Psoas muscle (tissue), 8 donors: ENCODE results near the gene SCAF4. TPM values are rescaled to one million over a fixed set of nuclear protein-coding genes. Genes with fewer than 3 reads are reported as not detected.

Experiments
- ATAC-seq, 4 donors: fragments of 200-7000 bp; cut with Tn5 transposase; one replicate each; pipeline ENCODE4 v1.9.1; 2020; ENCODE audit warnings: moderate library complexity in 3 of 4, mild to moderate bottlenecking in 2 of 4
- DNase-seq, 2 donors: peaks; one replicate each; pipeline ENCODE4 v3.0.0-alpha.2; 2020
- H3K27ac ChIP-seq: fragments of 200-600 bp; one replicate; pipeline ENCODE4 v1.8.0; 2022
- H3K27me3 ChIP-seq, 3 donors: fragments of 200-600 bp in 1 of 3; one replicate each; pipeline versions ENCODE4 v1.6.1 to v1.8.0; 2013 to 2022; ENCODE audit warnings: low read length in 2 of 3, mild to moderate bottlenecking in 2 of 3, moderate library complexity in 1 of 3; ENCODE audit not compliant: insufficient read depth in 3 of 3
- H3K36me3 ChIP-seq, 2 donors: fragments of 200-600 bp in 1 of 2; one replicate each; pipeline versions ENCODE4 v1.6.1 to v1.8.0; 2013 to 2022; ENCODE audit warnings: low read depth in 1 of 2, mild to moderate bottlenecking in 1 of 2, moderate library complexity in 1 of 2; ENCODE audit not compliant: insufficient read depth in 1 of 2
- H3K4me1 ChIP-seq: fragments of 200-600 bp; one replicate; pipeline ENCODE4 v1.8.0; 2022
- H3K4me3 ChIP-seq: fragments of 200-600 bp; one replicate; pipeline ENCODE4 v1.8.0; 2022; ENCODE audit warnings: mild to moderate bottlenecking
- H3K9me3 ChIP-seq: fragments of 200-600 bp; one replicate; pipeline ENCODE4 v1.8.0; 2022
- CTCF ChIP-seq: fragments of 200-600 bp; IDR thresholded peaks from one replicate; pipeline ENCODE4 v1.8.0; 2022; ENCODE audit warnings: antibody characterized with exemption
- WGBS, 3 donors: extraction: QIAGEN DNeasy Blood & Tissue Kit; methylation state at CpG; one replicate each; pipeline versions ENCODE4 v1.1.6 to v1.1.7; 2013; 5-methylcytosine and 5-hydroxymethylcytosine counted together
- intact Hi-C, 2 donors: fragments of 100-400 bp; cut with DNase I; formaldehyde crosslinking; loops; one replicate each; pipeline versions ENCODE4 v1.11.0 to v1.14.2; 2022
- polyA plus RNA-seq, 3 donors: library from polyadenylated mRNA; stranded (reverse); fragments of 200-250 nt; gene quantifications; one replicate each; pipeline ENCODE4 v1.2.3, GENCODE V29; 2013
- total RNA-seq, 4 donors: library from RNA; stranded (reverse); fragmentation: NEBNext Ultra II Directional in 2 of 4; extraction: Animal tissue kit (Norgen Biotek cat#: 25700) in 2 of 4; gene quantifications; one replicate each; pipeline versions ENCODE4 v1.2.1 to v1.2.4, GENCODE V29; 2021 to 2023
- donor health status: healthy with polysubstance abuse.
- donor health status: DM: no; HTN: no; CAD: no; lungs with moderate emphysema.
- donor health status: Bipolar disorder and iron deficiency.
- donor health status: healthy.
- donor health status: DM: yes; HTN: yes; CAD: no.
- donor health status: DM: no; HTN: no; CAD: no.
- donor health status: DM: no; HTN: no; CAD: no.
- donor health status: DM: yes; HTN: yes; CAD: no.

SCAF4 gene
- total and polyA plus RNA-seq, 7 donors: 7.5 to 23.9 (median 17.3) TPM

- Histone ChIP-seq H3K36me3 (no peaks in the 10 kb centered on the region), H3K9me3 (no peaks in the 10 kb centered on the region), H3K27ac (no peak overlapping the region), H3K27me3 (no peaks in the 10 kb centered on the region), H3K4me3 (no peak overlapping the region), H3K4me1 (peaks cover 72% of the 10 kb centered on the region)
- DNase-seq: no peak
- no peak for TF ChIP-seq CTCF
- no peak for ATAC-seq
- intact Hi-C loops: no loop called here
- WGBS, 3 donors: 48 to 65% (median 63%) methylated on average over 3 of the region's 3 CpGs
Observed at GRCh38 chr21:31713115-31713514, 18.8 kb downstream of the SCAF4 start.

- H3K4me1 ChIP-seq: peaks cover 77% of the 10 kb centered on the region
- no peaks in the 10 kb centered on the region for H3K9me3 ChIP-seq
- no peak overlapping the region for H3K4me3 ChIP-seq
- H3K36me3 ChIP-seq: no peaks in the 10 kb centered on the region
- no peak for TF ChIP-seq CTCF
- no peak overlapping the region for H3K27ac ChIP-seq
- 94 to 100% (median 98%) methylated on average over 1 of the region's 1 CpG for WGBS, 3 donors
- intact Hi-C loops: no loop called here
- peak in 1 of 4 donors; percentile 29 for ATAC-seq
- no peaks in the 10 kb centered on the region for H3K27me3 ChIP-seq
- no peak for DNase-seq
Observed at GRCh38 chr21:31711745-31712285, 20.1 kb downstream of the SCAF4 start.

GRCh38 chr21:31711326-31711725 is 20.6 kb downstream of the SCAF4 start:
- no peaks in the 10 kb centered on the region for H3K36me3 ChIP-seq
- WGBS, 3 donors: 95 to 98% (median 95%) methylated on average over 1 of the region's 1 CpG
- intact Hi-C loops: no loop called here

GRCh38 chr21:31710586-31710985 is 21.3 kb downstream of the SCAF4 start:
- 60 to 61% (median 61%) methylated on average over 1 of the region's 1 CpG for WGBS, 3 donors
- Histone ChIP-seq H3K27ac (no peak overlapping the region), H3K4me3 (no peak overlapping the region), H3K36me3 (no peaks in the 10 kb centered on the region), H3K4me1 (peaks cover 65% of the 10 kb centered on the region), H3K9me3 (no peaks in the 10 kb centered on the region), H3K27me3 (no peaks in the 10 kb centered on the region)
- ATAC-seq: no peak
- DNase-seq: no peak
- no peak for TF ChIP-seq CTCF
- intact Hi-C loops: no loop called here

More at GRCh38 chr21:31711326-31711725, 20.6 kb downstream of the SCAF4 start:
- TF ChIP-seq CTCF: no peak
- no peaks in the 10 kb centered on the region for H3K27me3 ChIP-seq
- H3K4me3 ChIP-seq: no peak overlapping the region
- no peak for ATAC-seq
- peaks cover 72% of the 10 kb centered on the region for H3K4me1 ChIP-seq
- no peaks in the 10 kb centered on the region for H3K9me3 ChIP-seq
- no peak for DNase-seq
- no peak overlapping the region for H3K27ac ChIP-seq

- H3K27ac ChIP-seq: no peak overlapping the region
- H3K36me3 ChIP-seq: peaks cover 0 to 7% of the 10 kb centered on the region in 2 donors
- 47 to 53% (median 53%) methylated on average over 1 of the region's 1 CpG for WGBS, 3 donors
- intact Hi-C loops: no loop called here
- H3K4me3 ChIP-seq: no peak overlapping the region
- no peaks in the 10 kb centered on the region for H3K9me3 ChIP-seq
- no peaks in the 10 kb centered on the region for H3K27me3 ChIP-seq
- no peak for TF ChIP-seq CTCF
- DNase-seq: no peak
- ATAC-seq: no peak
- peaks cover 46% of the 10 kb centered on the region for H3K4me1 ChIP-seq
Observed at GRCh38 chr21:31708541-31708940, 23.4 kb downstream of the SCAF4 start.
